H1 (cell line): Measurements from ENCODE around the gene SENP1. TPM values are rescaled to one million over a fixed set of nuclear protein-coding genes. Genes with fewer than 3 reads are reported as not detected.

ENCODE experiments used
- CTCF ChIA-PET: fragments of 300-600 bp; sonication (Branson Sonifier 250); formaldehyde crosslinking; loops from one replicate; lab custom pipeline; 2021; ENCODE audit not compliant: partially characterized antibody; lab: Charles Lee
- POLR2A ChIA-PET: fragments of 300-600 bp; sonication (Branson Sonifier 250); formaldehyde crosslinking; loops from one replicate; lab custom pipeline; 2021; ENCODE audit warnings: inconsistent platforms; ENCODE audit not compliant: partially characterized antibody; lab: Charles Lee
- DNase-seq, 2 experiments: peaks; one replicate each; pipeline versions ENCODE4 v3.0.0 to v3.0.0-alpha.2; 2010 to 2022; ENCODE audit warnings: low spot score in 2 of 2, low read depth in 1 of 2, mixed read lengths in 1 of 2
- FAIRE-seq: peaks from 2 replicates; lab custom pipeline; 2011; peaks lifted over from hg19 to GRCh38; lab: Jason Lieb, UNC
- H2AFZ ChIP-seq: 2 replicates; pipeline ENCODE4 v1.8.1; 2012; ENCODE audit warnings: low read length, inconsistent platforms
- H2AK5ac ChIP-seq: 2 replicates; pipeline ENCODE4 v1.6.1; 2013; ENCODE audit warnings: low read depth, low read length
- H2BK120ac ChIP-seq: replicated peaks from 2 replicates; pipeline ENCODE3; 2013; ENCODE audit warnings: low read depth, low read length, inconsistent platforms
- H2BK12ac ChIP-seq: 2 replicates; pipeline ENCODE4 v1.6.1; 2013; ENCODE audit warnings: low read depth, low read length
- H2BK15ac ChIP-seq: 2 replicates; pipeline ENCODE4 v1.6.1; 2013; ENCODE audit warnings: low read length
- H2BK20ac ChIP-seq: 2 replicates; pipeline ENCODE4 v1.6.1; 2013; ENCODE audit warnings: low read length
- H2BK5ac ChIP-seq: 2 replicates; pipeline ENCODE4 v1.6.1; 2013; ENCODE audit warnings: low read depth, low read length
- H3K14ac ChIP-seq: 2 replicates; pipeline ENCODE4 v1.6.1; 2013; ENCODE audit warnings: inconsistent platforms; ENCODE audit not compliant: insufficient read length
- H3K18ac ChIP-seq: 2 replicates; pipeline ENCODE4 v1.6.1; 2013; ENCODE audit warnings: low read length; ENCODE audit errors: extremely low read depth
- H3K23ac ChIP-seq: 2 replicates; pipeline ENCODE4 v1.6.1; 2013; ENCODE audit warnings: inconsistent platforms; ENCODE audit not compliant: insufficient read length
- H3K23me2 ChIP-seq: 2 replicates; pipeline ENCODE4 v1.6.1; 2013; ENCODE audit warnings: low read depth, low read length
- H3K27ac ChIP-seq: 2 replicates; pipeline ENCODE4 v1.6.1; 2011; ENCODE audit warnings: low read depth, low read length, inconsistent platforms
- H3K27me3 ChIP-seq, 4 experiments: replicated peaks in 1 of 4; 1 replicate in 1 of 4; 2 replicates in 3 of 4; pipeline versions ENCODE4 v1.6.1 to v1.8.1; 2011 to 2013; ENCODE audit warnings: low read length in 3 of 4, mild to moderate bottlenecking in 3 of 4, inconsistent platforms in 2 of 4, mixed read lengths in 2 of 4, moderate library complexity in 1 of 4; ENCODE audit not compliant: control insufficient read depth in 3 of 4, insufficient read depth in 3 of 4; ENCODE audit errors: extremely low read depth in 1 of 4
- H3K36me3 ChIP-seq, 4 experiments: 2 replicates each; pipeline versions ENCODE4 v1.6.1 to v1.8.1; 2011 to 2013; ENCODE audit warnings: mild to moderate bottlenecking in 4 of 4, low read length in 3 of 4, moderate library complexity in 2 of 4, control low read depth in 1 of 4, inconsistent platforms in 1 of 4; ENCODE audit not compliant: insufficient read depth in 4 of 4, control insufficient read depth in 2 of 4
- H3K4ac ChIP-seq: replicated peaks from 2 replicates; pipeline ENCODE3; 2013; ENCODE audit warnings: low read length, low read depth, mixed read lengths, inconsistent platforms; ENCODE audit not compliant: insufficient read length
- H3K4me1 ChIP-seq, 4 experiments: replicated peaks in 1 of 4; 1 replicate in 1 of 4; 2 replicates in 3 of 4; pipeline versions ENCODE4 v1.6.1 to v1.8.1; 2011 to 2013; ENCODE audit warnings: low read length in 3 of 4, inconsistent platforms in 2 of 4, mixed read lengths in 1 of 4; ENCODE audit not compliant: insufficient read depth in 4 of 4, control insufficient read depth in 3 of 4
- H3K4me2 ChIP-seq, 2 experiments: 2 replicates each; pipeline versions ENCODE4 v1.6.1 to v1.8.1; 2011 to 2013; ENCODE audit warnings: low read depth in 2 of 2, low read length in 2 of 2, control low read depth in 1 of 2, inconsistent platforms in 1 of 2, mild to moderate bottlenecking in 1 of 2; ENCODE audit not compliant: insufficient read depth in 1 of 2
- H3K4me3 ChIP-seq, 4 experiments: fragments of 200-600, 300-600 bp in 1 of 4; sonication (generic), shearing (Covaris generic), sonication (Bioruptor Twin) in 1 of 4; 2 replicates each; pipeline versions ENCODE4 v1.5.1 to v1.8.1; 2011 to 2016; ENCODE audit warnings: low read length in 4 of 4, low read depth in 3 of 4, control low read depth in 2 of 4, inconsistent platforms in 2 of 4, mild to moderate bottlenecking in 2 of 4, mixed read lengths in 1 of 4, moderate library complexity in 1 of 4; ENCODE audit not compliant: insufficient read depth in 2 of 4; ENCODE audit errors: extremely low read depth in 1 of 4
- H3K56ac ChIP-seq: replicated peaks from 2 replicates; pipeline ENCODE3; 2013; ENCODE audit warnings: low read depth, mild to moderate bottlenecking, mixed read lengths, low read length, inconsistent platforms; ENCODE audit not compliant: insufficient read length
- H3K79me1 ChIP-seq: 2 replicates; pipeline ENCODE4 v1.6.1; 2013; ENCODE audit warnings: low read depth, low read length, control low read depth
- H3K79me2 ChIP-seq, 2 experiments: 2 replicates each; pipeline versions ENCODE4 v1.6.1 to v1.8.1; 2012 to 2013; ENCODE audit warnings: low read length in 2 of 2, mild to moderate bottlenecking in 2 of 2, inconsistent platforms in 1 of 2; ENCODE audit not compliant: insufficient read depth in 2 of 2, control insufficient read depth in 1 of 2
- H3K9ac ChIP-seq, 4 experiments: replicated peaks in 1 of 4; 1 replicate in 1 of 4; 2 replicates in 3 of 4; pipeline versions ENCODE4 v1.6.1 to v1.8.1; 2011 to 2013; ENCODE audit warnings: low read depth in 3 of 4, low read length in 3 of 4, control low read depth in 2 of 4, mild to moderate bottlenecking in 2 of 4, moderate library complexity in 2 of 4, inconsistent platforms in 1 of 4; ENCODE audit errors: extremely low read depth in 1 of 4
- H3K9me3 ChIP-seq, 2 experiments: 2 replicates each; pipeline versions ENCODE4 v1.6.1 to v1.8.1; 2012 to 2013; ENCODE audit warnings: mild to moderate bottlenecking in 2 of 2, moderate library complexity in 2 of 2, control low read depth in 1 of 2, inconsistent platforms in 1 of 2, low read depth in 1 of 2, low read length in 1 of 2, mixed read lengths in 1 of 2; ENCODE audit not compliant: insufficient read depth in 2 of 2
- H4K20me1 ChIP-seq, 2 experiments: replicated peaks in 1 of 2; 2 replicates each; pipeline versions ENCODE3 to v1.8.1; 2011 to 2013; ENCODE audit warnings: inconsistent platforms in 2 of 2, low read length in 2 of 2, mild to moderate bottlenecking in 1 of 2; ENCODE audit not compliant: insufficient read depth in 2 of 2, control insufficient read depth in 1 of 2
- H4K5ac ChIP-seq: 2 replicates; pipeline ENCODE4 v1.6.1; 2013; ENCODE audit warnings: low read length, low read depth, mixed read lengths, inconsistent platforms; ENCODE audit not compliant: insufficient read length
- H4K8ac ChIP-seq: 2 replicates; pipeline ENCODE4 v1.8.0; 2013; ENCODE audit warnings: mild to moderate bottlenecking, moderate library complexity, low read length, inconsistent platforms; ENCODE audit not compliant: insufficient read depth; ENCODE audit errors: extremely low read depth
- H4K91ac ChIP-seq: replicated peaks from 2 replicates; pipeline ENCODE3; 2013; ENCODE audit warnings: low read length, mixed read lengths, inconsistent platforms; ENCODE audit not compliant: insufficient read length
- ASH2L ChIP-seq: fragments of 200-600, 300-600 bp; sonication (generic); IDR thresholded peaks from one replicate; pipeline ENCODE4 v1.7.1; 2017; ENCODE audit warnings: low read length
- CBX8 ChIP-seq: fragments of 300-800, 300-1000 bp; sonication (generic); IDR thresholded peaks from 2 replicates; pipeline ENCODE4 v1.7.1; 2016; ENCODE audit warnings: low read depth, low read length, borderline replicate concordance
- EZH2 ChIP-seq: fragments of 200-600 bp; sonication (generic); IDR thresholded peaks from 2 replicates; pipeline ENCODE4 v1.7.1; 2012; ENCODE audit warnings: low read depth, mild to moderate bottlenecking, moderate library complexity, low read length, inconsistent platforms; ENCODE audit not compliant: severe bottlenecking
- GTF2F1 ChIP-seq: IDR thresholded peaks from 2 replicates; pipeline ENCODE4 v1.6.1; 2012; ENCODE audit warnings: low read depth, low read length, improper control_type of control experiment, borderline replicate concordance
- JUND ChIP-seq: IDR thresholded peaks from 2 replicates; pipeline ENCODE4 v1.6.1; 2011; ENCODE audit warnings: mild to moderate bottlenecking, improper control_type of control experiment, low read length
- WGBS, 2 experiments: shearing (Covaris generic) in 1 of 2; methylation state at CpG; one replicate each; pipeline versions ENCODE4 v1.1.6 to v1.1.7; 2013 to 2015; ENCODE audit warnings: low lambda C conversion rate in 2 of 2, mixed read lengths in 2 of 2, inconsistent platforms in 1 of 2, low coverage in 1 of 2, missing lambda C conversion rate in 1 of 2; ENCODE audit not compliant: insufficient replicate concordance in 2 of 2, insufficient coverage in 1 of 2, insufficient read length in 1 of 2; ENCODE audit errors: extremely low coverage in 1 of 2, missing lambda C conversion rate in 1 of 2; 5-methylcytosine and 5-hydroxymethylcytosine counted together
- polyA plus RNA-seq, 7 experiments: library from polyadenylated mRNA; depleted of rRNA in 3 of 7; stranded (reverse) in 5 of 7; unstranded in 2 of 7; fragments of >200 nt in 5 of 7; fragments of 200-250 nt in 2 of 7; gene quantifications; 1 replicate in 5 of 7; 2 replicates in 1 of 7; 4 replicates in 1 of 7; pipeline versions ENCODE4 v1.2.1 to v1.2.3, GENCODE V29; 2011 to 2013; ENCODE audit warnings: missing spikeins in 2 of 7, mixed read lengths in 2 of 7
- total RNA-seq: library from RNA; stranded (reverse); fragmentation: NEBNext Ultra II Directional; extraction: Animal tissue kit (Norgen Biotek cat#: 25700); gene quantifications from 2 replicates; pipeline ENCODE4 v1.2.1, GENCODE V29; 2021

Gene SENP1
- total and polyA plus RNA-seq, 2 of the 8 experiments (the other 6 are each of a cell fraction or from before 2014, with no cell fraction given): 14.2 to 31.5 TPM

- H3K27ac ChIP-seq: no peak overlapping the region
- no peak overlapping the region for H3K18ac ChIP-seq
- H2BK12ac ChIP-seq: no peak overlapping the region
- no peak overlapping the region for H3K9ac ChIP-seq
- H3K27me3 ChIP-seq: no peaks in the 10 kb centered on the region
- CTCF ChIA-PET: interaction anchor here (0.6 to 2.7 kb wide), 4 partner anchors 19 to 145 kb away, joined by 3 to 10 read pairs (median 3); no protein-coding TSS in a partner anchor
- H2BK15ac ChIP-seq: no peak overlapping the region
- WGBS, 2 experiments: 87% methylated on average over 6 of the region's 6 CpGs; no CpG with 5 or more reads in 1 of the 2 experiments
- no peak overlapping the region for H3K56ac ChIP-seq
- H2BK5ac ChIP-seq: no peak overlapping the region
- H3K9me3 ChIP-seq: no peaks in the 10 kb centered on the region
- no peak overlapping the region for H3K14ac ChIP-seq
- H2AK5ac ChIP-seq: no peak overlapping the region
- H3K4ac ChIP-seq: no peak overlapping the region
- H4K8ac ChIP-seq: no peak overlapping the region
- FAIRE-seq: no peak
- H3K4me3 ChIP-seq: no peak overlapping the region
- H3K79me1 ChIP-seq: no peaks in the 10 kb centered on the region
- H3K23ac ChIP-seq: no peak overlapping the region
- no peak overlapping the region for H4K91ac ChIP-seq
- H3K4me2 ChIP-seq: no peak overlapping the region
- no peak for DNase-seq
- POLR2A ChIA-PET: no interaction called here
- no peaks in the 10 kb centered on the region for H4K20me1 ChIP-seq
- H2BK120ac ChIP-seq: no peak overlapping the region
- no peak overlapping the region for H2BK20ac ChIP-seq
- H3K4me1 ChIP-seq: no peaks in the 10 kb centered on the region
- no peak overlapping the region for H4K5ac ChIP-seq
- H3K79me2 ChIP-seq: no peaks in the 10 kb centered on the region
- peaks cover 8 to 36% (median 14%) of the 10 kb centered on the region in 4 experiments for H3K36me3 ChIP-seq
- no peaks in the 10 kb centered on the region for H3K23me2 ChIP-seq
- H2AFZ ChIP-seq: no peak overlapping the region
- no peak for TF ChIP-seq JUND
- no peak for TF ChIP-seq GTF2F1
- no peak for TF ChIP-seq CBX8
- TF ChIP-seq ASH2L: no peak
- TF ChIP-seq EZH2: no peak
These were observed 55.7 kb downstream of the SENP1 start for GRCh38 chr12:48050174-48050573.
